ENCODE data around the gene CANX.

The CANX gene

DNA sequence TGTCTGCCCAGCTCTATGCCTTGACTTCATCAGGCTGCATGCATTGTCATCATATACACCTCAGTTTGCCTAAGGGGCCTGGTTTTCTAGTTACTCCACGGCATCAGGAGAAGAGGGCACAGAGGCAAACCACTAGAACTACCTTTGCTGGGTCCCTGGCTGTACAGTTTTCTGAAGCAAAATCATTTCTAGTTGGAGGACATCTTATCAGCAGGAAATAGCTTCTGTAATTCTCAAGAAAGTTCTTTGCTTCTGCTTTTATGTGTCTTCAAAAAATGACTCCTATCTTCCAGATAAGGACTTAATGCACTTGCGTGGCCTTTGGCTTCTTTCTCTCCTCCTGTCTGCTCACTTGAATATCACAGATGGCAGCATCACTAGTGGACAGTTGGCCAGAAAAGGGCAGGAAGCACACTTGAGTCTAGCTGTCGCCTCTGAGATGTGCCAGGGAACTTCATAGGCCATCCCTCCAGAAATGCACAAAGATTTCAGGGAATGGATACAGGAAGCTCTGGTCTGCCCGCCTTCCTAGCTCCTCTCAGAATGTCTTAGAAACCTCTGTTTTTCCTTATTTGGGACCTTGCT, 72.6 kb downstream of the CANX start:
- in situ Hi-C loops (cut with HindIII; ENCODE audit: low sequenced_read_pairs): no loop called here
- no peak overlapping the region for H3K4me3 ChIP-seq (ENCODE audit: low read depth, low read length)
- TF ChIP-seq, protein P1, sequence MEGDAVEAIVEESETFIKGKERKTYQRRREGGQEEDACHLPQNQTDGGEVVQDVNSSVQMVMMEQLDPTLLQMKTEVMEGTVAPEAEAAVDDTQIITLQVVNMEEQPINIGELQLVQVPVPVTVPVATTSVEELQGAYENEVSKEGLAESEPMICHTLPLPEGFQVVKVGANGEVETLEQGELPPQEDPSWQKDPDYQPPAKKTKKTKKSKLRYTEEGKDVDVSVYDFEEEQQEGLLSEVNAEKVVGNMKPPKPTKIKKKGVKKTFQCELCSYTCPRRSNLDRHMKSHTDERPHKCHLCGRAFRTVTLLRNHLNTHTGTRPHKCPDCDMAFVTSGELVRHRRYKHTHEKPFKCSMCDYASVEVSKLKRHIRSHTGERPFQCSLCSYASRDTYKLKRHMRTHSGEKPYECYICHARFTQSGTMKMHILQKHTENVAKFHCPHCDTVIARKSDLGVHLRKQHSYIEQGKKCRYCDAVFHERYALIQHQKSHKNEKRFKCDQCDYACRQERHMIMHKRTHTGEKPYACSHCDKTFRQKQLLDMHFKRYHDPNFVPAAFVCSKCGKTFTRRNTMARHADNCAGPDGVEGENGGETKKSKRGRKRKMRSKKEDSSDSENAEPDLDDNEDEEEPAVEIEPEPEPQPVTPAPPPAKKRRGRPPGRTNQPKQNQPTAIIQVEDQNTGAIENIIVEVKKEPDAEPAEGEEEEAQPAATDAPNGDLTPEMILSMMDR (IDR thresholded peaks at IDR 0.05; ENCODE audit: low read depth, low read length, missing control alignments): no peak
- DNase-seq (ENCODE audit: low read depth): no peak

DNA sequence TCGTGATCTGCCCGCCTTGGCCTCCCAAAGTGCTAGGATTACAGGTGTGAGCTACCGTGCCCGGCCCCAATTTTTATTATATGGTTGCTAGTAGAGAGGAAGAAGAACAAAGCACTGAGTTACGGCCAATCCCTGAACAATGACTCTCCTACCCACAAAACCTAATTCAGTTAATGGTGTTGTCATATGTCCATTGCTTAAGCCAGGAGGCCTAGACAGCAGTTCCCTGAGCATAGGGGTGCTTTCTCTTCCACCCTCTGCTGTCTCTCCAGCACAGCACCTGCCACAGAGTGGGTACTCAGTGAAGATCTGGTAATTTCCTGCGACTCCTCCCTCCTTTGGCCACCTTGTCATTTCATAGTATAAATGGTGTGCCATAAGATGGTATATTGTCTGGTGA, 73.6 kb downstream of the CANX start:
- no peak overlapping the region for H3K4me3 ChIP-seq (ENCODE audit: low read depth, low read length)
- DNase-seq (ENCODE audit: low read depth): no peak
- in situ Hi-C loops (cut with HindIII; ENCODE audit: low sequenced_read_pairs): no loop called here
- TF ChIP-seq, protein P1 (IDR thresholded peaks at IDR 0.05; ENCODE audit: low read depth, low read length, missing control alignments): no peak

DNA sequence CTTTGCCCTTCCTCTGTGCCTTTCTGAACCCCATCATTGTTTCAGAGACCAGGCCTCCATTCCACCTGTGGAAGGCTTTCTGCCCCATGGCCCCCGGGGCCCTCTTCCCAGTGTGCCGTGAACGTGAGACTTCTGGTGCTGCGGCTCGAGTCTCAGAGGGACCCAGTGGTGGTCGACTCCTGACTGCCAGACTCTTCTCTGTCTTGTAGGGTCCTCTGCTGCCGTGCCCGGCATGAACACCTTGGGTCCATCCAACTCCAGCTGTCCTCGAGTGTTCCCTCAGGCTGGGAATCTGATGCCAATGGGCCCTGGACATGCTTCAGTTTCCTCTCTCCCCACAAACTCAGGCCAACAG, 74.9 kb downstream of the CANX start:
- in situ Hi-C loops (cut with HindIII; ENCODE audit: low sequenced_read_pairs): no loop called here

DNA sequence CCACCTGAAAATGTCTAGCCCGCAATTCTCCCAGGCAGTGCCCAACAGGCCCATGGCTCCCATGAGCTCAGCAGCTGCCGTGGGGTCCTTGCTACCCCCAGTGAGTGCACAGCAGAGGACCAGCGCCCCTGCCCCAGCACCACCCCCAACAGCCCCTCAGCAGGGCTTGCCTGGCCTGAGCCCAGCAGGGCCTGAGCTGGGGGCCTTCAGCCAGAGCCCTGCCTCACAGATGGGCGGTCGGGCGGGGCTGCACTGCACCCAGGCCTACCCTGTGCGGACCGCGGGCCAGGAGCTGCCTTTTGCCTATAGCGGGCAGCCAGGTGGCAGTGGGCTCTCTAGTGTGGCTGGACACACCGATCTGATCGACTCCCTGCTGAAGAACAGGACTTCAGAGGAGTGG, 75.7 kb downstream of the CANX start:
- in situ Hi-C loops (cut with HindIII; ENCODE audit: low sequenced_read_pairs): no loop called here
- DNase-seq (ENCODE audit: low read depth): no peak
- TF ChIP-seq, protein P1 (IDR thresholded peaks at IDR 0.05; ENCODE audit: low read depth, low read length, missing control alignments): no peak
- H3K4me3 ChIP-seq (ENCODE audit: low read depth, low read length): no peak overlapping the region

More for the DNA sequence above, 74.9 kb downstream of the CANX start:
- no peak overlapping the region for H3K4me3 ChIP-seq (ENCODE audit: low read depth, low read length)
- DNase-seq (ENCODE audit: low read depth): no peak
- TF ChIP-seq, protein P1 (IDR thresholded peaks at IDR 0.05; ENCODE audit: low read depth, low read length, missing control alignments): no peak

DNA sequence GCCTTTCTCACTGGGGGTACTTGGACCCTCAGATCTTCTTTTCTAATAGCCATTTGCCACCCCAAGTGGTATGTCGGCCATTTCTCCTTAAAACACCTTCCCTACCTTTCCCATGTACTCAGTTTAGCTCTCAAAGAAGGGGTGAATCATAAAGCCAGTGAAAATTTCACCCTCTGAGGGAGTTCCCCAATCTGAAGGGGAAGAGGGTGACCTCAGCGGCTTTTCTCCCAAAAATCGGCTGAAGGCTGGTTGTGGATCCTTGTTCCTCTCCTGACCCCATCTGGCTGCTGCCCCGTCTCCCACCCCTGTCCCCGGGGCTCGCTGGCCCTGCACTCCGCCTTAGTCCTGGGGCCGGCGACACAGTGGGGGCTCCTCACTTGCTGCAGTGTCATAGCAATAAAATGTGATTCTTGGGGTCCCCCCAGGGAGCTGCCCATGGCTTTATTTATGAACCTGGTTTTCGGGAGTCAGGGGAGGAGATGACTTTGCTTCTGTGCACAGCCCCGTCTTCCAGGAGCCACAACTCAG, 77.7 kb downstream of the CANX start:
- H3K4me3 ChIP-seq (ENCODE audit: low read depth, low read length): no peak overlapping the region
- DNase-seq (ENCODE audit: low read depth): no peak
- TF ChIP-seq, protein P1 (IDR thresholded peaks at IDR 0.05; ENCODE audit: low read depth, low read length, missing control alignments): no peak
- in situ Hi-C loops (cut with HindIII; ENCODE audit: low sequenced_read_pairs): no loop called here

DNA sequence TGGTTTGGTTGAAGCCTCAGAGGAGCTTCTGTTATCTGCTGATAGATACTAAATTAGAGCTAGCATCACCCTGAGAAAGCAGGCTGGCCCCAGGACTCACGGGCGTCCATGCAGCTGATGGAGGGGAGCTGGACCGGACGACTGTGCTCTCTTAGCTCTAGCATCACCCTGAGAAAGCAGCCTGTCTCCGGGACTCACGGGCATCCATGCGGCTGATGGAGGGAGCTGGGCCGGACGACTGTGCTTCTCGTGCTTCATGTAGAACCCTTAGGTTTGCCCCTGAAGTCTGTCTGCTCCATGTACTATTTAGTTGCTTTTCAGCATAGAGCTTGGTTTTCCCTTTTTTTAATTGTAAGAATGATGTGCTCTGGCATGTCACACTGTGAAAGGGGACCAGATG, 78.7 kb downstream of the CANX start:
- DNase-seq (ENCODE audit: low read depth): no peak
- in situ Hi-C loops (cut with HindIII; ENCODE audit: low sequenced_read_pairs): no loop called here
- H3K4me3 ChIP-seq (ENCODE audit: low read depth, low read length): no peak overlapping the region
- TF ChIP-seq, protein P1 (IDR thresholded peaks at IDR 0.05; ENCODE audit: low read depth, low read length, missing control alignments): no peak
